GM23248 (cell line): ENCODE data around the gene CERT1.

Experiments
- EZH2 ChIP-seq: fragments of 200-600 bp; sonication (generic); IDR thresholded peaks from 2 replicates; pipeline ENCODE4 v1.6.1; 2018; ENCODE audit warnings: antibody characterized with exemption, mild to moderate bottlenecking; ENCODE audit not compliant: insufficient read depth, poor library complexity, severe bottlenecking
- EZH2phosphoT487 ChIP-seq: fragments of 200-600 bp; sonication (generic); IDR thresholded peaks from 2 replicates; pipeline ENCODE4 v1.6.1; 2018; ENCODE audit warnings: antibody characterized with exemption, moderate library complexity, mild to moderate bottlenecking, low read depth; ENCODE audit not compliant: insufficient read depth

DNA sequence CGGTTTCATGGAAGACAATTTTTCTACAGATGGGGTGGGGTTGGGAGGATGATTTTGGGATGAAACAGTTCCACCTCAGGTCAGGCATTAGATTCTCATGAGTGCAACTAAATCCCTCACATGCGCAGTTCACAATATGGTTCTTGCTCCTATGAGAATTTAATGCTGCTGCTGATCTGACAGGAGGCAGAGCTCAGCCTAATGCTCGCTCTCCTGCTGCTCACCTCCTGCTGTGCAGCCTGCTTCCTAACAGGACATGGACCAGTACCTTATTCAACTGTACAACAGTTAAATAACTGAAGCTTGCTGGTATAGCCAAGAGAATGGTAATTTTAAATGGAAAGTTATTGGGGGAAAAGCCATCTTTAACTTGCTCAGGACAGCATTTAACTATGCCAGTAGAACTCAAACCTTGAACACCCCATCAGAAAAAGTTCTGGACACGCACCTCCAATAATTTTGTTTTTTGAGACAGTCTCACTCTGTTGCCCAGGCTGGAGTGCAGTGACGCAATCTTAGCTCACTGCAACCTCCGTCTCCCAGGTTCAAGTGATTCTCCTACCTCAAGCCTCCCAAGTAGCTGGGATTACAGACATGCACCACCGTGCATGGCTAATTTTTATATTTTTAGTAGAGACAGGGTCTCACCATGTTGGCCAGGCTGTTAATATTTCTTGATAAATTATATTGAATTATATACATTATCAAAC is 146.7 kb downstream of the CERT1 start:
- TF ChIP-seq EZH2 (no peak), EZH2phosphoT487 (no peak)
